Vagina (tissue), 2 donors: Measurements from ENCODE around the gene SLC39A7.

Source experiments
- CTCF ChIP-seq, 3 experiments: fragments of 450-650 bp in 2 of 3; fragments of 200-600 bp in 1 of 3; sonication (generic) in 1 of 3; IDR thresholded peaks; one replicate each; pipeline ENCODE4 v1.5.1; 2017 to 2019; ENCODE audit warnings: antibody characterized with exemption in 3 of 3, mild to moderate bottlenecking in 2 of 3, moderate library complexity in 2 of 3
- POLR2A ChIP-seq, 2 donors: fragments of 450-650 bp; IDR thresholded peaks; one replicate each; pipeline ENCODE4 v1.6.1; 2017; ENCODE audit warnings: antibody characterized with exemption in 2 of 2, mild to moderate bottlenecking in 2 of 2, moderate library complexity in 2 of 2
- POLR2AphosphoS5 ChIP-seq, 2 donors: sonication (generic); formaldehyde crosslinking; IDR thresholded peaks; one replicate each; pipeline ENCODE4 v1.9.0; 2017; ENCODE audit warnings: antibody characterized with exemption in 2 of 2, mild to moderate bottlenecking in 2 of 2, low read depth in 1 of 2; ENCODE audit not compliant: insufficient read depth in 1 of 2

- TF ChIP-seq CTCF (IDR thresholded peaks at IDR 0.05) (no peak), POLR2A (IDR thresholded peaks at IDR 0.05) (no peak), POLR2AphosphoS5 (IDR thresholded peaks at IDR 0.05; ENCODE audit: insufficient read depth in 1 of 2, low read depth in 1 of 2) (no peak)
Measured at GRCh38 chr6:33164665-33165373, 35.8 kb upstream of the SLC39A7 start.
